CD4-positive, alpha-beta T cell treated with Interleukin-2 at 100 ng/mL for 4 hours (primary cell): ENCODE measurements around the gene MT1H.
"Not testable (repeated sequence)": the region's sequence is repeated elsewhere in the genome, so short reads cannot be mapped to it uniquely, and the experiment has no call there.

ENCODE experiments used
- DNase-seq: peaks from one replicate; pipeline ENCODE4 v3.0.0-alpha.2; 2020; ENCODE audit warnings: low spot score

MT1H gene

DNA sequence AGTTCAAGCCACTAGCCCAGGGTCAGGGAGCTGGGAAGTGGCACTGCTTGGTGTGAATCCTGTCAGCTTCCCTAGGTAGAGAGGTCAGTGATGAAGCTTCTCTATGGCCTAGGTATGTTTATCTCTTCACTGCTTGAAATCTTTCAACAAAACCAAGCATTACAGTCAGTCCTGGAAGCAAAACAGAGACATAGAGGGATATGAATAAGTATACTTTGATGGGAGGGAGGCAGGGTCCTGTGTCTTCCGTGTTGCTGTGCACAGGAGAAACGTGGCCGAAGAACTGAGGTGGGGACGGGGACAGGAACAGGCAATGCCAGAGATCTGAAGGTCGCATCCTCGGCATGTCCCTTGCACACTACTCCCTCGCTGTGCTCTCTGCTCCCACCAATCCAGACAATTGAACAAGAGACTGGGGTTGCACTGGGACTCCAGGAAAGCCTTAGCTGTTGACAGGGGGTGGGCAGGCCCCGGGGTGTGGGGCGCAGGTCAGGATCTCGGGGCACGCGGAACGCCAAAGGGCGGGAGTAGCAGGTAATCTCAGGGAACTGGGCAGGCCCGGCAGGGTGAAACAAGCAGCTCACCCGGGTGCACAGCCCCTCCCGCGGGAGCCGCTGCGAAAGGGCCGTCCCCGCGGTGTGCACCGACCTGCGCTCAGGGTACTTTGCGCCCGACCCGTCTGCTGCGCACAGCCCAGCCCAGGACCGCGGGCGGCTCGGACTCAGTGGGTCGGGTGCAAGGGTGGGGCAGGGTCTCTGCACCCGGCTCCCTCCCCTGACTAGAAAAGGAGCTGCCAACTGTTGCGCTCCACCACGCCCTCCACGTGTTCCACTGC, at the start of gene MT1H:
Gene MT1H (plus strand): TSS at position 810 of the 835 bp plus-strand sequence. CDS start 71 bp downstream, outside the sequence.
- DNase-seq, result no peak

GRCh38 chr16:56620339-56620897, 49.2 kb upstream of the MT1H start:
- no peak for DNase-seq

DNA sequence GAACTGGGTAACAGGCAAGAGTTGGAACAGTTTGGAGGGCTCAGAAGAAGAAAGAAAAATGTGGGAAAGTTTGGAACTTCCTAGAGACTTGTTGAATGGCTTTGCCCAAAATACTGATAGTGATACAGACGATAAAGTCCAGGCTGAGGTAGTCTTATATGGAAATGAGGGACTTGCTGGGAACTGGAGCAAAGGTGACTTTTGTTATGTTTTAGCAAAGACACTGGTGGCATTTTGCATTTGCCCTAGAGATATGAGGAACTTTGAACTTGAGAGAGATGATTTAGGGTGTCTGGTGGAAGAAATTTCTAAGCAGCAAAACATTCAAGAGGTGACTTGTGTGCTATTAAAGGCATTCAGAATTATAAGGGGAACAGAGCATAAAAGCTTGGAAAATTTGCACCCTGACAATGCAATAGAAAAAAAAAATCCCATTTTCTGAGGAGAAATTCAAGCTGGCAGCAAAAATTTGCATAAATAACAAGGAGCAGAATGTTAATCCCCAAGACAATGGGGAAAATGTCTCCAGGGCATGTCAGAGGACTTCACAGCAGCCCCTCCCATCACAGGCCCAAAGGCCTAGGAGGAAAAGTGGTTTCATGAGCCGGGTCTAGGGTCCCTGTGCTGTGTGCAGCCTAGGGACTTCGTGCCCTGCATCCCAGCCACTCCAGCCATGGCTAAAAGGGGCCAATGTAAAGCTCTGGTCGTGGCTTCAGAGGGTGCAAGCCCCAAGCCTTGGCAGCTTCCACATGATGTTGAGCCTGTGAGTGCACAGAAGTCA, 47.8 kb upstream of the MT1H start:
- not testable (repeated sequence) for DNase-seq

GRCh38 chr16:56623184-56623583, 46.4 kb upstream of the MT1H start:
- DNase-seq, result not testable (repeated sequence)

DNA sequence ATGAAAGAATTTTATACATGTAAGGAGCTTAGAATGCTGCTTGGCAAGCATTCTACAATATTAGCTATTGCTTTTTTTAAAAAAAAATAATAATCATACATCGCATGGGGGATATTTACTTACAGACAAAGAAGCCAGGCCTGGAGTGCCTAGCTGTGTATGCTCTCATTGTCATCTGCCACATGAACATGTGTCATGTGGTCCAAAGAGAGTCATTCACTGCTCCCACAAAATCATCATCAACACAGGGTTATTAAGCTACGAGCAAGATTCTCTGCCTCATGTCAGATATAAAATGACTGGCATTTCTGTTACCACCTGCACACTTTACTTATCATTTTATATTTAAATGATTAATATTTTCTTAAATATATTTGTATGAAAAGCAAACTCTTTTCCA, 46.0 kb upstream of the MT1H start:
- DNase-seq, result no peak

GRCh38 chr16:56625140-56625942, 44.3 kb upstream of the MT1H start, which contains the start of gene MT1E:
Gene MT1E, plus strand, starts transcription at chr16:56625781. Its CDS starts 71 bp downstream, at chr16:56625852.
- no peak for DNase-seq

DNA sequence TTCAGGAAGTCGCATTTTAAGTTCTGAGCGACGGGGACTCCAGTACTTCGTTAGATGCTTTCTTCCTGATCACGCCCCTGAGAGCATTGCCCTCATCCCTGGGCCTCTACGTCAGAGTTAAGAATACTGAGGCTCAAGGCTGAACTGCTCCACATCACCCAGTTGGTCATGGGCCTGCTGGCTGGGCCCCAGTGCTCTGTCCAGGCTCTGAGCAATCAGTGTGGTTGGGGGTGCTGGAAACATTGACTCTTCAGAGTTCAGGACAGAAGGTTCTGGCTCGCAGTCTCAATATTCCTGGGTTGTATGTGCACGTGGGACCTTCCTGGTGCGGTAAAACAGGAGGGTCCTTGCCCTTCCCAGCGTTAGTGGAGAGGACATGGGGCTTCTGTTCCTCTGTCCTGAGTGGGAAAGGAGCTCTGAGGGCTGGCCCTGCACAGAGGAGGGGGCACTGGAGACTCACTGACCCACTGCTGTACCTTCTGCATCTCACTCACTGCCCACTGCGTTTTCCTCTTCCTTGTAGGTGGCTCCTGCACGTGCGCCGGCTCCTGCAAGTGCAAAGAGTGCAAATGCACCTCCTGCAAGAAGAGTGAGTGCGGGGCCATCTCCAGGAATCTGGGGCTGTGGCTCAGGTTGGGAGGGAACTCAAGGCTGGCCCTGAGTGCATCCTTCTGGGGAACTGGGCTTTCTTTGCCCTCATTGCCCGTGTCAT, 43.5 kb upstream of the MT1H start:
- DNase-seq, result no peak

- no peak for DNase-seq
These were observed 42.9 kb upstream of the MT1H start for GRCh38 chr16:56626685-56627084.

GRCh38 chr16:56628486-56629350, 40.9 kb upstream of the MT1H start:
- DNase-seq, result no peak

DNA sequence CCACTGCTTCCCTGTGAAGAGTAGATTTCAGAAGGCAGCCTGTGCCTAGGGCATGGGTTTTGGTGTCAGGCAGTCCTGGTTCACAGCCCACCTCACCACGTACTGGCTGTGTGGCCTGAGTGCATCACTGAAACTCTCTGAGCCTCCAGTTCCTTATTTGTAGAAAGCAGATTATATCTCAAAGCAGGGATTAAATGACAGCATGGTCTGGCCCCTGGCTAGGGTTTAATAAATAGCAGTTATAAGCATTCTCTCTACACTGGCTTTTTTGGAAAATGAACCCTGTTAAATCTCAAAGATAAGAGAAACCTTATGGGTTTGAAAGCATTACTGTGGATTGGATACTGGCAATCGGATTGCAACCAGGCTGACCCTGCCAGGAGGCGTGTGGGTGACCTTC, 40.1 kb upstream of the MT1H start:
- no peak for DNase-seq

DNA sequence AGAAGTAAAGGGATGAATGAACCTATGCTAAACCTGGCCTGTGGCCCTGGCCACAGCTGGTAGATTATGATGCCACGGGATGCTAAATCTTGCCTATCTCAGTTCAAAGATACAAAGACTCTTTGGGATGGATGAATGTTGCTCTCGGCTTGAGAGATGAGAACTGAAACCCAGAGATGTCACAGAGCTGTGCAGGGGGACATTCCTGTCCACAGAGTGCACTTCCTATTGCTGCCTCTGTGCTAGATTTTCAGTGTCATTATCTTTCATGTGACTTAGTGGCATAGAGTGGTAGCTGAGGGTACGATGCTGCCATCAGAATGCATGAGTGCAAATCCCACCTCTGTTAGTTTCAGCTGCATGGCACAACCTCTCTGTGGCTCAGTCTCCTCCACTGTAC, 39.5 kb upstream of the MT1H start:
- no peak for DNase-seq

DNA sequence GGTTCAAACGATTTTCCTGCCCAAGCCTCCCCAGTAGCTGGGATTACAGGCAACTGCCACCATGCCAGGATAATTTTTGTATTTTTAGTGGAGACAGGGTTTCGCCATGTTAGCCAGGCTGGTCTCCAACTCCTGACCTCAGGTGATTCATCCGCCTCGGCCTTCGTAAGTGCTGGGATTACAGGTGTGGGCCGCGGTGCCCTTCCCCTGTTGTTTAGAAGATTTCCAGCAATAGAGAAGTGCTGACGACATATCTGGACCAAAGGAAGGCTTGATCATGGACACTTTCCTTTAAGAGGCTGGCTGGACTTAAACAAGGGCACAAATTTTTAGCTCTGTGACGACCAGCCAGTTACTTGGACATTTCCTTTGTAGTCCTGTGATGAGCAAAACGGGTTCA, 38.4 kb upstream of the MT1H start:
- no peak for DNase-seq

DNA sequence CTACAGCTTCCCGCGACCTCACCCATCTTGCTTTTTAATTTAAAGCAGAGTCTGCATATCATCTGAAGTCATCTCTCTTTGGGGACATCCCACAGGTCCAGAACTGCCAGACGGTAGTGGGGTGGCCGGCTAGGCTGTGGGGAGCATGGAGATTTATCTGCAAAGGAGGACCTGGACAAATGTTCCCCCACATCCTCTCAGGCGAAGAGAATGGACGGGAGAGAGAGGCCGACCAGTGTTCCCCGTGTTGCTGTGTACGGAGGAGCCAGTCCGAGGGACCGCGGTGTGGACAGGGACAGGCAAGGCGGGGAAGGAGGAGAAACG, 37.8 kb upstream of the MT1H start:
- DNase-seq, result no peak

- no peak for DNase-seq
These were observed 37.3 kb upstream of the MT1H start, which contains the start of gene MT1M for GRCh38 chr16:56632156-56632847. Gene MT1M, plus strand, starts transcription at chr16:56632659. Its CDS starts 73 bp downstream, at chr16:56632732.

DNA sequence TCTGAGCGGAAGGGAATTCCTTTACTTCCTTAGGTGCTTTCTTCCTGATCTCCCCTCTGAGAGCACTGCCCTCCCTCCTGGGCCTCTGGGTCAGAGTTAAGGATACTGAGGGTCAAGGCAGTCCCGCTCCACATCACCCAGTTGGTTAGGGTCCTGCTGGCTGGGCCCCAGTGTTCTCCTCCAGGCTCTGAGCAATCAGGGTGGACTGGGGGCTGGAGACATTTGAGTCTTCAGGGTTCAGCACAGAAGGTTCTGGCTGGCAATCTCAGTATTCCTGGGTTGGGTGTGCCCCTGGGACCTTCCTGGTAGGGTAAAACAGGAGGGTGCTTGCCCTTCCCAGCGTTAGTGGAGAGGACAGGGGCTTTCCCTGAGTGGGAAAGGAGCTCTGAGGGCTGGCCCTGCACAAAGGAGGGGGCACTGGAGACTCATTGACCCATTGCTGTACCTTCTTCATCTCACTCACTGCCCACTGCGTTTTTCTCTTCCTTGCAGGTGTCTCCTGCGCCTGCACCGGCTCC, 36.7 kb upstream of the MT1H start:
- no peak for DNase-seq

DNA sequence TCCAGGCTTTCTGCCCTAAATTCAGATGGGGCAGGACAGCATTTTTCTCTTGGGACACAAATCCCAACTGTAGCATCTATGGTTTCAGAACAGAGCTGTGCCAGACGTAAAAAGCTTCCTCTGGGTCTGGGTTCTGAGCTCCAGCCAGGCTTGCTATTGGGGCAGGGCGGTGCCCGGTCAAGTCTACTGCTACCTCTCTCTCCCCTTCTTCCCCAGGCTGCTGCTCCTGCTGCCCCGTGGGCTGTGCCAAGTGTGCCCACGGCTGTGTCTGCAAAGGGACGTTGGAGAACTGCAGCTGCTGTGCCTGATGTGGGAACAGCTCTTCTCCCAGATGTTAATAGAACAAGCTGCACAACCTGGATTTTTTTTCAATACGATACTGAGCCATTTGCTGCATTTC, 36.1 kb upstream of the MT1H start:
- no peak for DNase-seq

GRCh38 chr16:56634715-56635440, 34.7 kb upstream of the MT1H start:
- DNase-seq, result no peak

DNA sequence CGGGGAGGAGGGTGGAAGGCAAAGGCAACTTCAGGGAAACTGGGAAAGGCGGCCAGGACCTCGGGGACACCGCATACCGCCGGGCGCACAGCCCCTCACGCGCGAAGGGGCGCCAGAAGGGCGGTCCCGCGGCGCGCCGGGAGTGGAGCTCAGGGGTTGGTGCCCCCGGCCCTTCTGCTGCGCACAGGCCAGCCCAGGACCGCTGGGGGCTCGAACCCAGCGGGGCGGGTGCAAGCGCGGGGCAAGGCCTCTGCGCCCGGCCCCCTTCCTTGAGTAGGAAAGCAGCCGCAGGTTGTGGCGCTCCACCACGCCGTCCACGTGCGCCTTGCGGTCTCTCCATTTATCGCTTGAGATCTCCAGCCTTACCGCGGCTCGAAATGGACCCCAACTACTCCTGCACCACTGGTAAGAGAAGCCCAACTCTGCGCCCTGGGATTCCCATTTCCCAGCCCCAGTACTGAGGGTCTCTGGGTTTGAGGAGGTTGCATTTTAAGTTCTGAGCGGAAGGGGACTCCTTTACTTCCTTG, 34.1 kb upstream of the MT1H start:
- no peak for DNase-seq
